ENCODE results near the gene GTF2B.
"Not testable (repeated sequence)": the region's sequence is repeated elsewhere in the genome, so short reads cannot be mapped to it uniquely, and the experiment has no call there.

GTF2B gene

GRCh38 chr1:88847643-88848042, 43.7 kb downstream of the GTF2B start:
- no peak for TF ChIP-seq EZH2phosphoT487 (IDR thresholded peaks at IDR 0.05; ENCODE audit: low read depth)
- no peak for TF ChIP-seq CTCF (IDR thresholded peaks at IDR 0.05; ENCODE audit: low read depth, low read length)

GRCh38 chr1:88825721-88826120, 65.6 kb downstream of the GTF2B start:
- H3K9ac ChIP-seq (ENCODE audit: low read length) = no peak overlapping the region
- no peaks in the 10 kb centered on the region for H3K9me3 ChIP-seq (ENCODE audit: insufficient read depth, low read length)
- H3K36me3 ChIP-seq (replicated peaks; ENCODE audit: low read depth, low read length) = no peaks in the 10 kb centered on the region
- H3K27ac ChIP-seq (ENCODE audit: low read length) = no peak overlapping the region
- no peaks in the 10 kb centered on the region for H3K4me1 ChIP-seq (ENCODE audit: low read length)
- H3K4me3 ChIP-seq (ENCODE audit: low read length) = no peak overlapping the region
- TF ChIP-seq EZH2phosphoT487 (IDR thresholded peaks at IDR 0.05; ENCODE audit: low read depth) = no peak
- no peaks in the 10 kb centered on the region for H3K79me2 ChIP-seq (ENCODE audit: low read length)
- H3K27me3 ChIP-seq (ENCODE audit: low read depth, low read length) = no peaks in the 10 kb centered on the region
- H2AFZ ChIP-seq (ENCODE audit: low read depth, low read length) = no peak overlapping the region
- no peaks in the 10 kb centered on the region for H4K20me1 ChIP-seq (ENCODE audit: insufficient read depth, low read length)
- H3K4me2 ChIP-seq (ENCODE audit: low read length) = no peak overlapping the region

More at GRCh38 chr1:88847643-88848042, 43.7 kb downstream of the GTF2B start:
- no peaks in the 10 kb centered on the region for H4K20me1 ChIP-seq (ENCODE audit: insufficient read depth, low read length)
- H3K36me3 ChIP-seq (replicated peaks; ENCODE audit: low read depth, low read length) = no peaks in the 10 kb centered on the region
- H3K79me2 ChIP-seq (ENCODE audit: low read length) = no peaks in the 10 kb centered on the region
- H3K9me3 ChIP-seq (ENCODE audit: insufficient read depth, low read length) = no peaks in the 10 kb centered on the region
- H3K27me3 ChIP-seq (ENCODE audit: low read depth, low read length) = no peaks in the 10 kb centered on the region
- H3K4me3 ChIP-seq (ENCODE audit: low read length) = no peak overlapping the region
- no peaks in the 10 kb centered on the region for H3K4me1 ChIP-seq (ENCODE audit: low read length)
- no peak overlapping the region for H3K27ac ChIP-seq (ENCODE audit: low read length)
- H3K9ac ChIP-seq (ENCODE audit: low read length) = no peak overlapping the region
- no peak overlapping the region for H3K4me2 ChIP-seq (ENCODE audit: low read length)
- H2AFZ ChIP-seq (ENCODE audit: low read depth, low read length) = no peak overlapping the region

- H3K9ac ChIP-seq (ENCODE audit: low read length); H3K36me3 ChIP-seq (replicated peaks; ENCODE audit: low read depth, low read length); H2AFZ ChIP-seq (ENCODE audit: low read depth, low read length); H3K4me2 ChIP-seq (ENCODE audit: low read length); H3K27me3 ChIP-seq (ENCODE audit: low read depth, low read length); H3K27ac ChIP-seq (ENCODE audit: low read length); H3K4me3 ChIP-seq (ENCODE audit: low read length); H3K9me3 ChIP-seq (ENCODE audit: insufficient read depth, low read length); H4K20me1 ChIP-seq (ENCODE audit: insufficient read depth, low read length); H3K79me2 ChIP-seq (ENCODE audit: low read length); H3K4me1 ChIP-seq (ENCODE audit: low read length): not testable (repeated sequence)
These were observed 71.7 kb downstream of the GTF2B start for GRCh38 chr1:88819642-88820041.

GRCh38 chr1:88813471-88813870, 77.9 kb downstream of the GTF2B start:
- H3K27me3 ChIP-seq (ENCODE audit: low read depth, low read length) = no peaks in the 10 kb centered on the region
- no peak for TF ChIP-seq CTCF (IDR thresholded peaks at IDR 0.05; ENCODE audit: low read depth, low read length)
- TF ChIP-seq EZH2phosphoT487 (IDR thresholded peaks at IDR 0.05; ENCODE audit: low read depth) = no peak

GRCh38 chr1:88812366-88812765, 79.0 kb downstream of the GTF2B start:
- Histone ChIP-seq H3K9ac (ENCODE audit: low read length) (no peak overlapping the region), H3K9me3 (ENCODE audit: insufficient read depth, low read length) (no peaks in the 10 kb centered on the region), H4K20me1 (ENCODE audit: insufficient read depth, low read length) (no peaks in the 10 kb centered on the region), H3K4me2 (ENCODE audit: low read length) (no peak overlapping the region), H3K36me3 (replicated peaks; ENCODE audit: low read depth, low read length) (no peaks in the 10 kb centered on the region), H3K27ac (ENCODE audit: low read length) (no peak overlapping the region), H3K4me1 (ENCODE audit: low read length) (no peaks in the 10 kb centered on the region), H3K27me3 (ENCODE audit: low read depth, low read length) (no peaks in the 10 kb centered on the region), H3K79me2 (ENCODE audit: low read length) (no peaks in the 10 kb centered on the region), H3K4me3 (ENCODE audit: low read length) (no peak overlapping the region), H2AFZ (ENCODE audit: low read depth, low read length) (no peak overlapping the region)
- TF ChIP-seq EZH2phosphoT487 (IDR thresholded peaks at IDR 0.05; ENCODE audit: low read depth) (no peak), CTCF (IDR thresholded peaks at IDR 0.05; ENCODE audit: low read depth, low read length) (no peak)

More at GRCh38 chr1:88813471-88813870, 77.9 kb downstream of the GTF2B start:
- H3K79me2 ChIP-seq (ENCODE audit: low read length) = no peaks in the 10 kb centered on the region
- H3K9ac ChIP-seq (ENCODE audit: low read length) = no peak overlapping the region
- no peak overlapping the region for H3K4me3 ChIP-seq (ENCODE audit: low read length)
- no peaks in the 10 kb centered on the region for H3K4me1 ChIP-seq (ENCODE audit: low read length)
- H3K36me3 ChIP-seq (replicated peaks; ENCODE audit: low read depth, low read length) = no peaks in the 10 kb centered on the region
- H4K20me1 ChIP-seq (ENCODE audit: insufficient read depth, low read length) = no peaks in the 10 kb centered on the region
- H2AFZ ChIP-seq (ENCODE audit: low read depth, low read length) = no peak overlapping the region
- H3K9me3 ChIP-seq (ENCODE audit: insufficient read depth, low read length) = no peaks in the 10 kb centered on the region
- no peak overlapping the region for H3K27ac ChIP-seq (ENCODE audit: low read length)
- H3K4me2 ChIP-seq (ENCODE audit: low read length) = no peak overlapping the region

Data from OCI-LY3 (cell line).